Activated CD8-positive, alpha-beta T cell treated with anti-CD3 and anti-CD28 coated beads for 36 hours (primary cell): ENCODE data around the gene MYLK. TPM values are rescaled to one million over a fixed set of nuclear protein-coding genes. Genes with fewer than 3 reads are reported as not detected.

Source experiments
- ATAC-seq: fragments of 200-7000 bp; cut with Tn5 transposase; one replicate; pipeline ENCODE4 v1.10.0; 2021; ENCODE audit warnings: mild to moderate bottlenecking, moderate library complexity
- CTCF ChIA-PET: fragments of 350-600 bp; sonication (Branson Sonifier 250); formaldehyde crosslinking; loops from one replicate; lab custom pipeline; 2021; ENCODE audit warnings: antibody characterized with exemption; lab: Charles Lee
- POLR2A ChIA-PET: fragments of 350-600 bp; sonication (Branson Sonifier 250); formaldehyde crosslinking; loops from one replicate; lab custom pipeline; 2021; ENCODE audit warnings: antibody characterized with exemption; lab: Charles Lee
- DNase-seq: peaks from one replicate; pipeline ENCODE4 v3.0.0-alpha.2; 2020
- H3K27ac Mint-ChIP-seq: one replicate; pipeline ENCODE4 v1.8.0; 2021; ENCODE audit warnings: mild to moderate bottlenecking, mixed read lengths
- H3K27me3 Mint-ChIP-seq: one replicate; pipeline ENCODE4 v1.8.0; 2021; ENCODE audit warnings: mixed read lengths
- H3K36me3 Mint-ChIP-seq: one replicate; pipeline ENCODE4 v1.8.0; 2021; ENCODE audit warnings: low read depth, mixed read lengths
- H3K4me1 Mint-ChIP-seq: one replicate; pipeline ENCODE4 v1.8.0; 2021; ENCODE audit warnings: low read depth, mixed read lengths
- H3K4me3 Mint-ChIP-seq: one replicate; pipeline ENCODE4 v1.8.0; 2021; ENCODE audit warnings: mild to moderate bottlenecking, moderate library complexity, mixed read lengths
- H3K9me3 Mint-ChIP-seq: one replicate; pipeline ENCODE4 v1.8.0; 2021; ENCODE audit warnings: mixed read lengths
- CTCF ChIP-seq: fragments of 200-600 bp; IDR thresholded peaks from one replicate; pipeline ENCODE4 v1.8.0; 2022; ENCODE audit warnings: antibody characterized with exemption, mild to moderate bottlenecking
- intact Hi-C: fragments of 100-400 bp; cut with micrococcal nuclease; formaldehyde crosslinking; loops from one replicate; pipeline ENCODE4 v1.10.0; 2022
- total RNA-seq, 2 experiments: library from RNA; stranded (reverse); gene quantifications; one replicate each; pipeline ENCODE4 v1.2.3, GENCODE V29; 2021

The MYLK gene
- total RNA-seq, 2 experiments from 2014 or later = 0.34 TPM; not detected in 1

DNA sequence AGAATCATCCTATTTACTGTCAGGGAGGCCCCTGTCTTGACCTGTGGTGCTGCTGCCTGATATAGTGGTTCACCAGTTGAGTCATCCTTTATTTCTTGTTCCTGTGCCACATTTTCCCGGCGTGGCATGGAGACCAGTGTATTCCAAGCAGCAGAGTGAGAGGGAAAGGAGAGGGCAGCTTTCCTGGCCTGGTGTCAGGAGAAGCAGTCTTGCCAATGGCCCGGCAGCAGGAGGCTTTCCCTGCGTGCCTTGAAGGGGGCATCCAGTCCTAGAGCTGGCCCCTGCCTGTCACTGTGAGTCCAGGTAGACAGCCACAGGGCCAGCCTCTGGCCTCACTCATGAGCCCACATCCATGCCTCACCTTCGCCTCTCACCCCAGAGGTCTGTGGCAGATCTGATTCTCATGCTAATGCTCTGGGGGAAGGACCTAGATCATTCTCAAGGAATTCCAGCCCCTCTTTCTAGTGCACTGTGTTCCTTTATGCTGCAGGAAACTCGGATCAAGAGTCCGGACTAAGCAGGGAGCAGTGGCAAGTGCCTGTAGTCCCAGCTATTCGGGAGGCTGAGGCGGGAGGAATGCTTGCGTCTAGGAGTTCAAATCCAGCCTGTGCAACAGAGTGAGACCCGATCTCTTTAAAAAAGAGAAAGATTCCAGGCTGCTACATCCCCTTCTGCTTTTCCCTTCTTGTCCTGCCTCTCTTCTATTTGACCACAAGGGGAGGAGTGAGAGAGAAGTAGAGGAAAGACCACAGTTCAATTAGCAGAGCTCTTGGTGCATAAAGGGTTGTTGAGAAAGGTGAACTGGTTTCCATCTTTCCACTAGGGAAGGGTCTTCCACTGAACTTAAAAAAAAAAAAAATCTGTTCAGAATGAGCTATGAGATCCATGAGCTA is 232.4 kb downstream of the MYLK start:
- intact Hi-C loops = no loop called here
- ATAC-seq (no peak), DNase-seq (no peak)
- no peaks in the 10 kb centered on the region for H3K9me3 Mint-ChIP-seq
- ChIA-PET POLR2A (interaction anchor here (1.1 kb wide), 1 partner anchor 43 kb away, joined by 3 read pairs; no protein-coding TSS in a partner anchor), CTCF (interaction anchor here (0.6 to 9.0 kb wide), 11 partner anchors 9 to 105 kb away, joined by 3 to 58 read pairs (median 4); no protein-coding TSS in a partner anchor)
- H3K36me3 Mint-ChIP-seq = no peaks in the 10 kb centered on the region
- H3K4me3 Mint-ChIP-seq = no peak overlapping the region
- H3K4me1 Mint-ChIP-seq = no peaks in the 10 kb centered on the region
- no peak overlapping the region for H3K27ac Mint-ChIP-seq
- no peaks in the 10 kb centered on the region for H3K27me3 Mint-ChIP-seq
- TF ChIP-seq CTCF = no peak

GRCh38 chr3:123650101-123650500 is 234.0 kb downstream of the MYLK start:
- no peaks in the 10 kb centered on the region for H3K9me3 Mint-ChIP-seq

DNA sequence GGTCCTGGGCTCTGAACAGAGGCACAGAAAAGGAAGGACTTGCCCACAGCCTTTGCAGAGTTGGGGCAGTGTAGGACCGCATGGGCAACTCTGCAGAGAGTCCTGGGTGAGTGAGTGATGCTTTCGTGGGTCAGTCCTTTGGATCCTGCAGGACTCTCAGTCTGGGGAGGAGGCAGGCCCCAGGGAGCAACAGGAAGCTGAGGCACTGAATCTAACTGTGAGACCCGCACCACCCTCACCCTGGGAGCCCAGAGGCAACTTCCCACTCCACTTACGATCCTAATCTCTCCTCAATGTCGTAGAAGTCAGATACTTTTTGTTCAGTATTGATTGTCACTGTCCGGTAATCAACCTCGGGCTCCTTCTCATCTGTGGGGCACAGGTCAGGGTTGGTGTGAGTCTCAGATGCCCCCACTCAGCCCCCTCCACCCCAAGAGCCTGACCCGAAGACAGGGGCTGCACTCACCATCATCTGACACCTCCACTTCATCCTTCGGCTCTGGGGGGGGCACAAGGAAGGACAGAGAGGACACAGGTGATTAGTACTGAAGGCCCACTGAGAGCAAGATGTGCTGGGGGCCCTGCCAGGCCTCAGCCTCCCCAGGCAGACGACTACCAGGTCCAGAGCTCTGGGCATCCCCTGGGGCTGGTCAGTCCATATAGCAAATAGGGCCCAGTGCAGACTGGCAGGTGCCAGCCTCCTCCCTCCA is 235.3 kb downstream of the MYLK start:
- Mint-ChIP-seq H3K9me3 (no peaks in the 10 kb centered on the region), H3K36me3 (no peaks in the 10 kb centered on the region), H3K27me3 (no peaks in the 10 kb centered on the region), H3K4me3 (no peak overlapping the region), H3K27ac (no peak overlapping the region), H3K4me1 (no peaks in the 10 kb centered on the region)
- intact Hi-C loops = no loop called here
- ATAC-seq = no peak
- no peak for DNase-seq
- CTCF ChIA-PET = interaction anchor here (1.9 kb wide), 1 partner anchor 75 kb away, joined by 8 read pairs; no protein-coding TSS in a partner anchor
- TF ChIP-seq CTCF = no peak
- POLR2A ChIA-PET = no interaction called here

More at GRCh38 chr3:123650101-123650500, 234.0 kb downstream of the MYLK start:
- DNase-seq (no peak), ATAC-seq (no peak)
- Mint-ChIP-seq H3K4me3 (no peak overlapping the region), H3K36me3 (no peaks in the 10 kb centered on the region), H3K4me1 (no peaks in the 10 kb centered on the region), H3K27me3 (no peaks in the 10 kb centered on the region), H3K27ac (no peak overlapping the region)
- POLR2A ChIA-PET = interaction anchor here (1.1 kb wide), 1 partner anchor 45 kb away, joined by 3 read pairs; no protein-coding TSS in a partner anchor
- CTCF ChIA-PET = interaction anchor here (0.7 to 9.0 kb wide), 5 partner anchors 8 to 383 kb away, joined by 3 to 58 read pairs (median 3); partner anchors contain the start of gene KALRN
- TF ChIP-seq CTCF = no peak
- intact Hi-C loops = no loop called here

GRCh38 chr3:123644358-123644757 is 239.8 kb downstream of the MYLK start:
- ATAC-seq = no peak
- H3K4me1 Mint-ChIP-seq = no peaks in the 10 kb centered on the region
- intact Hi-C loops = loop anchor here (5.0 kb wide), 1 partner anchor 78 kb away; no protein-coding TSS in a partner anchor

More at GRCh38 chr3:123644358-123644757, 239.8 kb downstream of the MYLK start:
- POLR2A ChIA-PET = no interaction called here
- no peaks in the 10 kb centered on the region for H3K9me3 Mint-ChIP-seq
- H3K4me3 Mint-ChIP-seq = no peak overlapping the region
- no peak for DNase-seq
- no peaks in the 10 kb centered on the region for H3K27me3 Mint-ChIP-seq
- no peak for TF ChIP-seq CTCF
- no peaks in the 10 kb centered on the region for H3K36me3 Mint-ChIP-seq
- no peak overlapping the region for H3K27ac Mint-ChIP-seq
- CTCF ChIA-PET = no interaction called here
